Hepatocyte (in vitro differentiated cells): Measurements from ENCODE around the gene PRDM15.

Source experiments
- EZH2 ChIP-seq: fragments of 200-600 bp; sonication (generic); IDR thresholded peaks from 2 replicates; pipeline ENCODE4 v1.6.1; 2016; ENCODE audit warnings: antibody characterized with exemption, mild to moderate bottlenecking, borderline replicate concordance
- EZH2phosphoT487 ChIP-seq: fragments of 200-600 bp; sonication (generic); IDR thresholded peaks from one replicate; pipeline ENCODE4 v1.6.1; 2018; ENCODE audit warnings: antibody characterized with exemption, mild to moderate bottlenecking, low read depth, moderate library complexity; ENCODE audit not compliant: unreplicated experiment, severe bottlenecking
- TF ChIP-seq, protein P1 (sequence below): fragments of 200-600 bp; sonication (generic); IDR thresholded peaks from 2 replicates; pipeline ENCODE4 v1.5.1; 2016; ENCODE audit warnings: antibody characterized with exemption, mild to moderate bottlenecking; ENCODE audit not compliant: poor library complexity

GRCh38 chr21:41927727-41928409, 48.7 kb upstream of the PRDM15 start:
- TF ChIP-seq, protein P1, sequence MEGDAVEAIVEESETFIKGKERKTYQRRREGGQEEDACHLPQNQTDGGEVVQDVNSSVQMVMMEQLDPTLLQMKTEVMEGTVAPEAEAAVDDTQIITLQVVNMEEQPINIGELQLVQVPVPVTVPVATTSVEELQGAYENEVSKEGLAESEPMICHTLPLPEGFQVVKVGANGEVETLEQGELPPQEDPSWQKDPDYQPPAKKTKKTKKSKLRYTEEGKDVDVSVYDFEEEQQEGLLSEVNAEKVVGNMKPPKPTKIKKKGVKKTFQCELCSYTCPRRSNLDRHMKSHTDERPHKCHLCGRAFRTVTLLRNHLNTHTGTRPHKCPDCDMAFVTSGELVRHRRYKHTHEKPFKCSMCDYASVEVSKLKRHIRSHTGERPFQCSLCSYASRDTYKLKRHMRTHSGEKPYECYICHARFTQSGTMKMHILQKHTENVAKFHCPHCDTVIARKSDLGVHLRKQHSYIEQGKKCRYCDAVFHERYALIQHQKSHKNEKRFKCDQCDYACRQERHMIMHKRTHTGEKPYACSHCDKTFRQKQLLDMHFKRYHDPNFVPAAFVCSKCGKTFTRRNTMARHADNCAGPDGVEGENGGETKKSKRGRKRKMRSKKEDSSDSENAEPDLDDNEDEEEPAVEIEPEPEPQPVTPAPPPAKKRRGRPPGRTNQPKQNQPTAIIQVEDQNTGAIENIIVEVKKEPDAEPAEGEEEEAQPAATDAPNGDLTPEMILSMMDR = no peak
- TF ChIP-seq EZH2 = no peak
- no peak for TF ChIP-seq EZH2phosphoT487
